Measurements from ENCODE around the gene CBARP. TPM values are rescaled to one million over a fixed set of nuclear protein-coding genes. Genes with fewer than 3 reads are reported as not detected.

CBARP gene
- total and polyA plus RNA-seq, 9 of the 15 experiments (the other 6 are each of a cell fraction or from before 2014, with no cell fraction given) = 0.03 to 8.9 (median 1.2) TPM; not detected in 1

- TF ChIP-seq ATF7 (IDR thresholded peaks at IDR 0.05) (no peak), MCM2 (IDR thresholded peaks at IDR 0.05; ENCODE audit: low read depth) (no peak), PREB (CRISPR knock-in tag; IDR thresholded peaks at IDR 0.05) (no peak), HCFC1 (IDR thresholded peaks at IDR 0.05; ENCODE audit: low read depth, low read length) (peak; percentile 3; the same call in 1 of the 2 replicates), ESRRA (IDR thresholded peaks at IDR 0.05; ENCODE audit: borderline replicate concordance, low read depth) (peak; percentile 61; the same call in 1 of the 2 replicates), SRSF7 (optimal IDR thresholded peaks at IDR 0.05; ENCODE audit: low read depth, low read length) (no peak), CBX1 (IDR thresholded peaks at IDR 0.05; ENCODE audit: low read depth) (no peak), POLR2A (conservative IDR thresholded peaks at IDR 0.05) (peak; percentile 41; the same call in 1 of the 2 replicates), ZNF830 (CRISPR knock-in tag; IDR thresholded peaks at IDR 0.05) (no peak), KHSRP (IDR thresholded peaks at IDR 0.05) (no peak), GTF2F1 (IDR thresholded peaks at IDR 0.05; ENCODE audit: low read depth, low read length) (0 out of 2 replicates have a peak, but pooled peaks have one; percentile 11), SIN3A (IDR thresholded peaks at IDR 0.05; ENCODE audit: borderline replicate concordance in 2 of 2, control insufficient read depth in 1 of 2, low read depth in 2 of 2, low read length in 2 of 2) (0 out of 4 replicates have a peak, but pooled peaks of 1 of the 2 experiments have one; percentile 1), E2F5 (CRISPR knock-in tag; IDR thresholded peaks at IDR 0.05) (no peak), RAD51 (IDR thresholded peaks at IDR 0.05; ENCODE audit: borderline replicate concordance, low read depth) (no peak), SLC30A9 (CRISPR knock-in tag; IDR thresholded peaks at IDR 0.05) (no peak), ZNF217 (CRISPR knock-in tag; IDR thresholded peaks at IDR 0.05) (no peak), TFAP4 (CRISPR knock-in tag; IDR thresholded peaks at IDR 0.05; ENCODE audit: borderline replicate concordance) (peak; percentile 11; the same call in 1 of the 2 replicates), HMGN3 (IDR thresholded peaks at IDR 0.05; ENCODE audit: borderline replicate concordance, extremely low read depth, insufficient read length, low read depth, low read length) (peak; percentile 9), HDAC2 (IDR thresholded peaks at IDR 0.05) (no peak), ZKSCAN3 (CRISPR knock-in tag; IDR thresholded peaks at IDR 0.05) (no peak), PML (IDR thresholded peaks at IDR 0.05; ENCODE audit: low read length) (no peak), ASH1L (IDR thresholded peaks at IDR 0.05; ENCODE audit: borderline replicate concordance, low read depth, partially characterized antibody) (no peak), TAF7 (tag; IDR thresholded peaks at IDR 0.05) (no peak), POLR2G (IDR thresholded peaks at IDR 0.05; ENCODE audit: low read depth, low read length) (peak; percentile 45)
Observed at GRCh38 chr19:1244693-1245451, 7.1 kb upstream of the CBARP start (continued).

Measured in K562 (cell line).